Panc1 (cell line): ENCODE measurements around the gene GPRIN1. TPM values are rescaled to one million over a fixed set of nuclear protein-coding genes. Genes with fewer than 3 reads are reported as not detected.

Experiments used
- ATAC-seq: fragments of 200-7000 bp; cut with Tn5 transposase; 2 replicates; pipeline ENCODE4 v1.9.1; 2020; ENCODE audit warnings: mild to moderate bottlenecking, moderate library complexity
- BruUV-seq: library from RNA; stranded (reverse); fragments of 400-500 nt; replicated peaks from 2 replicates; lab custom pipeline; 2021; lab: Mats Ljungman, UMichigan
- CTCF ChIA-PET: fragments of 300-600 bp; sonication (Branson Sonifier 250); formaldehyde crosslinking; loops from one replicate; lab custom pipeline; 2022; ENCODE audit warnings: antibody characterized with exemption; lab: Charles Lee
- POLR2A ChIA-PET: fragments of 300-600 bp; sonication (Branson Sonifier 250); formaldehyde crosslinking; loops from one replicate; lab custom pipeline; 2022; ENCODE audit warnings: antibody characterized with exemption; lab: Charles Lee
- DNase-seq: peaks from one replicate; pipeline ENCODE4 v3.0.0-alpha.2; 2010; ENCODE audit warnings: low read depth, low spot score
- H3K27ac ChIP-seq: 2 replicates; pipeline ENCODE4 v1.5.1; 2011; ENCODE audit warnings: mild to moderate bottlenecking, low read length, inconsistent platforms
- H3K27me3 ChIP-seq: fragments of 200-500 bp; sonication (Bioruptor generic); 2 replicates; pipeline ENCODE4 v1.6.0; 2014; ENCODE audit warnings: low read length, inconsistent platforms; ENCODE audit not compliant: control insufficient read depth, insufficient read depth
- H3K36me3 ChIP-seq: fragments of 200-500 bp; sonication (Bioruptor generic); 2 replicates; pipeline ENCODE4 v1.5.1; 2014; ENCODE audit warnings: inconsistent platforms, mild to moderate bottlenecking, low read length, moderate library complexity; ENCODE audit not compliant: control insufficient read depth, insufficient read depth
- H3K4me1 ChIP-seq: 2 replicates; pipeline ENCODE4 v1.5.1; 2011; ENCODE audit warnings: inconsistent platforms, mild to moderate bottlenecking, low read length, moderate library complexity; ENCODE audit not compliant: control insufficient read depth, insufficient read depth
- H3K4me3 ChIP-seq, 2 experiments: 2 replicates each; pipeline ENCODE4 v1.5.1; 2011 to 2012; ENCODE audit warnings: low read depth in 2 of 2, low read length in 2 of 2, mild to moderate bottlenecking in 2 of 2, inconsistent platforms in 1 of 2, moderate library complexity in 1 of 2
- H3K9me3 ChIP-seq: fragments of 200-500 bp; sonication (Bioruptor generic); 2 replicates; pipeline ENCODE4 v1.5.1; 2014; ENCODE audit warnings: low read depth, mild to moderate bottlenecking, inconsistent platforms, low read length, moderate library complexity; ENCODE audit not compliant: control insufficient read depth, insufficient read depth
- CTCF ChIP-seq: fragments of 450-650 bp; IDR thresholded peaks from 2 replicates; pipeline ENCODE4 v1.5.1; 2017; ENCODE audit warnings: mild to moderate bottlenecking
- POLR2AphosphoS5 ChIP-seq: IDR thresholded peaks from 2 replicates; pipeline ENCODE4 v1.6.1; 2012; ENCODE audit warnings: mild to moderate bottlenecking, low read depth, low read length, moderate library complexity
- REST ChIP-seq, 2 experiments: IDR thresholded peaks; 2 replicates each; pipeline ENCODE4 v1.6.1; 2011 to 2012; ENCODE audit warnings: low read depth in 2 of 2, control low read depth in 1 of 2, low read length in 1 of 2, mild to moderate bottlenecking in 1 of 2, moderate library complexity in 1 of 2; ENCODE audit not compliant: insufficient read depth in 1 of 2
- SIN3A ChIP-seq: IDR thresholded peaks from 2 replicates; pipeline ENCODE4 v1.6.1; 2012; ENCODE audit warnings: low read depth, mild to moderate bottlenecking, low read length, moderate library complexity, borderline replicate concordance; ENCODE audit not compliant: insufficient read depth
- TCF7L2 ChIP-seq: IDR thresholded peaks from 2 replicates; pipeline ENCODE4 v1.6.1; 2011; ENCODE audit warnings: mild to moderate bottlenecking, low read depth, low read length, inconsistent platforms
- in situ Hi-C: cut with HindIII; loops from 2 replicates; pipeline ENCODE4 v1.10.0; 2016; ENCODE audit warnings: low sequenced_read_pairs, low pct_unique_long_range_greater_than_20kb
- intact Hi-C: fragments of 100-400 bp; cut with micrococcal nuclease; formaldehyde crosslinking; loops from one replicate; pipeline ENCODE4 v1.10.0; 2022; ENCODE audit not compliant: unreplicated experiment
- total RNA-seq: library from RNA; stranded (reverse); gene quantifications from one replicate; pipeline ENCODE4 v1.2.1, GENCODE V29; 2021; ENCODE audit not compliant: unreplicated experiment

GPRIN1 gene
- total RNA-seq, 1 experiment from 2014 or later = 18.9 TPM

DNA sequence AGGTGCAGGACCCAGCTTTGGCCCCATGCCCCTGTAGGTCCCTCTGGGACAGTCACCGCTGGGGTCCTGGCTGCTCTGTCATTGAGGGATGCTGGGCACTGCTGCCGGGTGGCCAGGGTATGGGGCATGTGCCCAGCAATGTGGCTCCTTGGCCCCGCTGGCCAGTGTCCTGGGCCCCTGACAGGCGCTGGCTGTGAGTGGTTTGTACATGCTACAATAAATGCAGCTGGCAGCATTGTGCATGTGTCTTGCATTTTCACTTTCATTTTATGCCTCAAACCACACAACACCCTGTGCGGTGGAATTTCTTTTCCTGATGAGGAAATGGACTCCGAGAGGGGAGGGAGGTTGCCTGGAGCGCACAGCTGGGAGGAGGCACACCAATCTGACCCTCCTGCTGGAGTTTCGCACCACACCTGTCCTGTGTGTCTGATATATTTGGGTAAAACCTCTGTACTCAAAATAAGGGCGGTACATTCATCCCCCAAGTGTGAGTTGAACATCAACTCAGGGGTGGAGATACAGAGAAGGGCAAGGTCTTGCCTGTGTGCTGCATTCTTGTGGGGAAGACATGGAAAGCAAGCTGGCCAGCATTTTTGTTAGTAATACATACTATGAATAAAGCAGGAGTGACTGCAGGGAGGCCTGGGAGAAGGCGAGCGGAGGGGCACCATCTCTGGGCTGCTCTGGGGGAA lies 49.0 kb upstream of the GPRIN1 start:
- BruUV-seq = no TSS peak
- intact Hi-C loops = no loop called here
- Histone ChIP-seq H3K27ac (no peak overlapping the region), H3K4me3 (no peak overlapping the region), H3K4me1 (no peaks in the 10 kb centered on the region), H3K36me3 (no peaks in the 10 kb centered on the region), H3K27me3 (no peaks in the 10 kb centered on the region), H3K9me3 (no peaks in the 10 kb centered on the region)
- DNase-seq = no peak
- no peak for ATAC-seq
- in situ Hi-C loops = no loop called here
- TF ChIP-seq POLR2AphosphoS5 = no peak
- no peak for TF ChIP-seq REST (IDR thresholded peaks at IDR 0.05; ENCODE audit: insufficient read depth in 1 of 2, low read depth in 2 of 2, low read length in 1 of 2)
- TF ChIP-seq TCF7L2 = no peak
- no peak for TF ChIP-seq SIN3A
- no peak for TF ChIP-seq CTCF
- ChIA-PET POLR2A (no interaction called here), CTCF (interaction anchor here (0.6 to 0.8 kb wide), 3 partner anchors 54 to 313 kb away, joined by 3 to 4 read pairs (median 3); no protein-coding TSS in a partner anchor)

- no peak for TF ChIP-seq SIN3A
- no peak for TF ChIP-seq TCF7L2
- TF ChIP-seq CTCF = peak; percentile 97
- TF ChIP-seq REST (IDR thresholded peaks at IDR 0.05; ENCODE audit: insufficient read depth in 1 of 2, low read depth in 2 of 2, low read length in 1 of 2) = peak in 1 of 2 experiments; percentile 33; a peak in 1 of 4 replicates
- no peak for TF ChIP-seq POLR2AphosphoS5
- no peaks in the 10 kb centered on the region for H3K9me3 ChIP-seq
- ChIA-PET POLR2A (no interaction called here), CTCF (interaction anchor here (0.6 to 0.7 kb wide), 2 partner anchors 16 to 934 kb away, joined by 3 to 6 read pairs; no protein-coding TSS in a partner anchor)
- H3K4me3 ChIP-seq = no peak overlapping the region
- DNase-seq = peak; percentile 41
- peak; percentile 83 for ATAC-seq
- intact Hi-C loops = no loop called here
- no peaks in the 10 kb centered on the region for H3K4me1 ChIP-seq
- H3K27me3 ChIP-seq = no peaks in the 10 kb centered on the region
- no peaks in the 10 kb centered on the region for H3K36me3 ChIP-seq
- BruUV-seq = TSS peak; percentile 90
- no peak overlapping the region for H3K27ac ChIP-seq
- in situ Hi-C loops = no loop called here
Measured at GRCh38 chr5:176658007-176658599, 48.1 kb upstream of the GPRIN1 start.
